CD4-positive, alpha-beta memory T cell (primary cell): Measurements from ENCODE around the gene CCL17. TPM values are rescaled to one million over a fixed set of nuclear protein-coding genes. Genes with fewer than 3 reads are reported as not detected.

Source experiments
- CTCF ChIA-PET: fragments of 350-600 bp; sonication (Branson Sonifier 250); formaldehyde crosslinking; loops from one replicate; lab custom pipeline; 2021; ENCODE audit warnings: inconsistent platforms; ENCODE audit not compliant: partially characterized antibody; lab: Charles Lee
- POLR2A ChIA-PET: fragments of 350-600 bp; sonication (Branson Sonifier 250); formaldehyde crosslinking; loops from one replicate; lab custom pipeline; 2021; ENCODE audit not compliant: partially characterized antibody; lab: Charles Lee
- DNase-seq, 5 donors: peaks; one replicate each; pipeline versions ENCODE4 v3.0.0 to v3.0.0-alpha.2; 2020 to 2022; ENCODE audit warnings: mixed read lengths in 1 of 5
- H3K27ac ChIP-seq: one replicate; pipeline ENCODE4 v1.7.0; 2013; ENCODE audit warnings: low read depth, low read length
- H3K27me3 ChIP-seq: 2 replicates; pipeline ENCODE4 v1.7.0; 2013; ENCODE audit warnings: mild to moderate bottlenecking, low read length, moderate library complexity; ENCODE audit not compliant: insufficient read depth
- H3K36me3 ChIP-seq: 2 replicates; pipeline ENCODE4 v1.7.0; 2013; ENCODE audit warnings: mild to moderate bottlenecking, low read length, moderate library complexity; ENCODE audit not compliant: insufficient read depth
- H3K4me1 ChIP-seq: 2 replicates; pipeline ENCODE4 v1.7.0; 2013; ENCODE audit warnings: mild to moderate bottlenecking, low read length, moderate library complexity; ENCODE audit not compliant: insufficient read depth
- H3K4me3 ChIP-seq, 2 donors: one replicate each; pipeline ENCODE4 v1.7.0; 2013; ENCODE audit warnings: low read length in 2 of 2, mild to moderate bottlenecking in 1 of 2
- H3K9me3 ChIP-seq, 2 donors: one replicate each; pipeline ENCODE4 v1.7.0; 2013; ENCODE audit warnings: low read length in 2 of 2, control low read depth in 1 of 2; ENCODE audit not compliant: control insufficient read depth in 1 of 2
- H3K27ac Mint-ChIP-seq, 7 donors: one replicate each; pipeline ENCODE4 v1.8.0; 2020 to 2021; ENCODE audit warnings: mixed read lengths in 7 of 7, mild to moderate bottlenecking in 6 of 7, inconsistent platforms in 3 of 7, moderate library complexity in 3 of 7
- H3K27me3 Mint-ChIP-seq, 2 donors: one replicate each; pipeline ENCODE4 v1.8.0; 2020 to 2021; ENCODE audit warnings: mixed read lengths in 2 of 2
- H3K36me3 Mint-ChIP-seq, 2 donors: one replicate each; pipeline ENCODE4 v1.8.0; 2020 to 2021; ENCODE audit warnings: mixed read lengths in 2 of 2, inconsistent platforms in 1 of 2, mild to moderate bottlenecking in 1 of 2
- H3K4me1 Mint-ChIP-seq, 4 donors: one replicate each; pipeline ENCODE4 v1.8.0; 2020 to 2021; ENCODE audit warnings: mixed read lengths in 4 of 4, mild to moderate bottlenecking in 1 of 4
- H3K4me3 Mint-ChIP-seq, 8 donors: one replicate each; pipeline ENCODE4 v1.8.0; 2020 to 2021; ENCODE audit warnings: mixed read lengths in 8 of 8, mild to moderate bottlenecking in 7 of 8, moderate library complexity in 6 of 8, inconsistent platforms in 3 of 8
- H3K9me3 Mint-ChIP-seq, 8 donors: one replicate each; pipeline ENCODE4 v1.8.0; 2020 to 2021; ENCODE audit warnings: mixed read lengths in 8 of 8, mild to moderate bottlenecking in 5 of 8, inconsistent platforms in 3 of 8, moderate library complexity in 1 of 8
- intact Hi-C: fragments of 100-400 bp; cut with micrococcal nuclease; formaldehyde crosslinking; loops from one replicate; pipeline ENCODE4 v1.15.1; 2023
- polyA plus RNA-seq, 2 donors: library from polyadenylated mRNA; unstranded; fragments of 300-500 nt; fragmentation: Illumina TruSeq; gene quantifications; one replicate each; pipeline ENCODE4 v1.2.3, GENCODE V29; 2021
- total RNA-seq, 2 experiments: library from RNA; stranded (reverse); gene quantifications; one replicate each; pipeline ENCODE4 v1.2.3, GENCODE V29; 2021

The CCL17 gene
- total and polyA plus RNA-seq, 4 experiments from 2014 or later = not detected

DNA sequence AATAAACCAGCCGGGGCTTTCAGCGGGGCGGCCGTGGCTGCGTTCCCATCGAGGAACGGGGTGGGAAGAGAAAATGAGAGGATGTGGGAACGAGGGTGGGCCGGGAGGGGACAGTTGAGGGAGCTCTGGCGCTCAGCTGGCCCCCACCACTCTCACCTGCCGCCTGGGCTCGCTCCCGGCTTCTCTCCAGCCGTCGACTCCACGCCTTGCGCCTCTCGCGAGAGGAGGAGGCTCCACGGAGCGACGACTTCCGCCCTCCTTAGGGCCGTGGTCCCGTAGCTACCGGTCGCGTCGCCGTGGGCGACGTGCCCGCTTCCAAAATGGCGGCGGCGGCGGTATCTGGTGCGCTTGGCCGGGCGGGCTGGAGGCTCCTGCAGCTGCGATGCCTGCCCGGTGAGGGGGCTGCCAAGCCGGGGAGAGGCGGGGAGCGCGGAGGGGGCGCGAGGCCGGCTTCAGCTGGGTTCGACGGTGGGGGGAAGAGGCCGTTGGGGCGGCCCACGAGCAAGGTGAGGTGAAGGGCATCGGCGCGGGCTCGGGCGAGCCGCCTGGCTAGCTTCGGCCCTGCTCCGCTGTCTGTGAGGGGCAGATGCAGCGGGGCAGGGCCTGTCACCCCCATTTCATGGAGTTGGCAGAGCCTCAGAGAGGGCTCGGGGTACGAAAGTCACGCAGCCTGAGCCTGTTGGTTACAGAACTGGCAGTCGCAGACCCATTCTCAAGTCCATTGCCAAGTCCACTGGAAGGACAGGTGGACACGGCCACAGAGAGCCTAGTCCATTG, 42.8 kb downstream of the CCL17 start, which contains the start of the genes CIAPIN1 and COQ9:
Gene CIAPIN1 (minus strand): TSS at position 200 of the 777 bp plus-strand sequence. CDS start 6,457 bp downstream, outside the sequence.
Gene COQ9 (plus strand): TSS at position 294 of the 777 bp plus-strand sequence. CDS start 27 bp downstream, at position 321.
- Histone ChIP-seq H3K36me3 (no peaks in the 10 kb centered on the region), H3K9me3 (no peaks in the 10 kb centered on the region), H3K27ac (peak within 1 kb of the TSS; percentile 86), H3K4me3 (peak within 1 kb of the TSS; percentile 66 to 78), H3K27me3 (no peaks in the 10 kb centered on the region), H3K4me1 (peaks cover 23% of the 10 kb centered on the region)
- ChIA-PET POLR2A (interaction anchor here (0.7 to 7.8 kb wide), 21 partner anchors 10 to 682 kb away, joined by 3 to 112 read pairs (median 5); partner anchors contain the start of genes ARL2BP, CCDC102A, CFAP20 and DOK4), CTCF (interaction anchor here (0.9 to 2.5 kb wide), 12 partner anchors 10 to 147 kb away, joined by 3 to 15 read pairs (median 3); partner anchors contain the start of gene POLR2C)
- peak; percentile 88 to 94 (median 91) for DNase-seq
- no peaks in the 10 kb centered on the region for H3K9me3 Mint-ChIP-seq
- H3K36me3 Mint-ChIP-seq = peaks cover 5 to 12% of the 10 kb centered on the region in 2 donors
- H3K27me3 Mint-ChIP-seq = no peaks in the 10 kb centered on the region
- intact Hi-C loops = loop anchor here (1.0 to 10.0 kb wide), 6 partner anchors 15 to 288 kb away; partner anchors contain the start of genes DOK4, KATNB1, POLR2C and PSME3IP1
- H3K4me1 Mint-ChIP-seq = peaks cover 15 to 38% (median 26%) of the 10 kb centered on the region in 4 donors
- peak within 1 kb of the TSS; percentile 90 to 94 (median 92) for H3K4me3 Mint-ChIP-seq
- H3K27ac Mint-ChIP-seq = peak within 1 kb of the TSS; percentile 79 to 94 (median 91)

DNA sequence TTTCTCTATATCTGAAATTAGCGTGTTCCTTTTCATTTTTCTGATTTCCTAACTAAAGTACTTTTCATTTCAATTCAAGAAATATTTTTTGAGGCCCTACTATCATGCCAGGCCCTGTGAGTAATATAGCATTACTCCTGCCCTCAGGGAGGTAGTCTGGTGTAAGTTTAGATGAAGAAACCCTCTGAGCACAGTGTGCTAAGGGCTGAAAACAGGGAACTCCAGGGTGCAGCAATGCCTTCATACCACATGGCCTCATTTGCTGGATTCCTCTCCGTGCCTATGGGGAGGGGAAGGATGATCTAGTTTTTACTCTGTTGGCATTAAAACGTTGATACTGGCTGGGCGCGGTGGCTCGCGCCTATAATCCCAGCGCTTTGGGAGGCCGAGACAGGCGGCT, 47.5 kb downstream of the CCL17 start:
- ChIA-PET POLR2A (interaction anchor here (1.1 kb wide), 1 partner anchor 10 kb away, joined by 6 read pairs; the partner anchor contains the start of gene POLR2C), CTCF (interaction anchor here (1.7 kb wide), 1 partner anchor 10 kb away, joined by 8 read pairs; the partner anchor contains the start of gene POLR2C)
- Mint-ChIP-seq H3K27me3 (no peaks in the 10 kb centered on the region), H3K4me1 (peaks cover 2 to 25% (median 15%) of the 10 kb centered on the region in 4 donors), H3K27ac (no peak overlapping the region), H3K36me3 (peaks cover 26 to 40% of the 10 kb centered on the region in 2 donors), H3K9me3 (no peaks in the 10 kb centered on the region), H3K4me3 (no peak overlapping the region)
- DNase-seq = no peak
- peaks cover 10% of the 10 kb centered on the region for H3K4me1 ChIP-seq
- intact Hi-C loops = no loop called here
- H3K4me3 ChIP-seq = no peak overlapping the region
- H3K9me3 ChIP-seq = no peaks in the 10 kb centered on the region
- H3K27ac ChIP-seq = no peak overlapping the region
- peaks cover 36% of the 10 kb centered on the region for H3K36me3 ChIP-seq
- no peaks in the 10 kb centered on the region for H3K27me3 ChIP-seq

DNA sequence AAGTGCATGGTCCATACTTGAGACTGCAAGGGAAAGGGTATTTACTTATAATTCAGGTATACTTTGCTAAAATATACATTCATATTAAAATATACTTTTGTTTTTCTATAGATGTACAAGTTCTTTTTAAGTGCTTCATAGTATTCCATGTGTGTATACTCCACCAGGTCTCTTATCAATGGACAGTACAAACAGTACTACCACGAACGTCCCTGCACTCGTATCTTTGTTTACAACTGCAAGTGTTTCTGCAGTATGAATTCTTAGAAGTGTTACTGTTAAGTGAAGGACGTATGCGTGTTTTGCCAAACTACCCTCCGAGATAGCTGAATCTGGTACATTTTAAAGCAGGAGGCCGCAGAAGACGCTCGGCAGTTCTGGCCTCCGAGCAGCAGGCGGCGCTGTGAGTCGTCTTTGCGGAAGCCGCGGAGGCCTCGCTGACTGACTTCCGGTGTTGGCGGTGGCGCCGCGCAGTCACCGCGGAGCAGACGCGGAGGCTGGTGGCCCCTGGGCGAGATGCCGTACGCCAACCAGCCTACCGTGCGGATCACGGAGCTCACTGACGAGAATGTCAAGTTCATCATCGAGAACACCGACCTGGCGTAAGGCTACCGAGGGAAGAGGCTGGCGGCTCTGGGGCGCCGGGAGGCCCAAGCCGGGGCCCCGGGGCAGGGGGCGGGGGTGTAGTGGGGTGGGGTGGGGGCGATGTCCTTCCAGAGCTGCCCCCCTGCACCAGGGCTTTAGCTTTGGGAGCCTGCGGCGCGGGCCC, 57.8 kb downstream of the CCL17 start, which contains the start of gene POLR2C:
Gene POLR2C (plus strand): TSS at position 471 of the 769 bp plus-strand sequence. CDS start 46 bp downstream, at position 517.
- peaks cover 28 to 63% of the 10 kb centered on the region in 2 donors for H3K36me3 Mint-ChIP-seq
- peak; percentile 89 to 93 (median 90) for DNase-seq
- H3K36me3 ChIP-seq = peaks cover 43% of the 10 kb centered on the region

DNA sequence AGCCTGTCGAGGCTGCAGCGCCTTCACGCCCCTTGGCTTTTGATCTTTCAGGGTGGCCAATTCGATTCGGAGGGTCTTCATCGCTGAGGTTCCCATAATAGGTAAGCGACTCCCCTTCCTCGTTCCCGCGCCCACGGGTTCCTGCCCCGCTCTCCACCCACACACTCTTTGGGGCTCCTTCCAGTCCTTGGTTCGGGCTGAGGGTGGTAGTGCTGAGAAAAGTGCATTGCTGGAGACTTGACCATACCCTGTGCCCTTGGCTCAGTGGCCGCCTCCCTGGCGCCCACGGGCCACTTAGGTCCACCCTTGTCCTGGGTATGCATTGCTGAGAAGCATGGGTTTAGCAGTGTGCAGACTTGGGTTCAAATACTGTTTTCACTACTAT, 58.4 kb downstream of the CCL17 start:
- DNase-seq = no peak
- Histone ChIP-seq H3K9me3 (no peaks in the 10 kb centered on the region), H3K27me3 (no peaks in the 10 kb centered on the region), H3K4me3 (peak overlapping the region; percentile 81 to 87), H3K27ac (peak overlapping the region; percentile 69), H3K4me1 (peaks cover 36% of the 10 kb centered on the region), H3K36me3 (peaks cover 37% of the 10 kb centered on the region)
- H3K27me3 Mint-ChIP-seq = no peaks in the 10 kb centered on the region
- intact Hi-C loops = loop anchor here (1.0 to 5.0 kb wide), 4 partner anchors 16 to 163 kb away; partner anchors contain the start of genes CCDC102A, CIAPIN1 and COQ9
- peak overlapping the region; percentile 96 to 100 (median 99) for H3K27ac Mint-ChIP-seq
- peaks cover 16 to 43% (median 34%) of the 10 kb centered on the region in 4 donors for H3K4me1 Mint-ChIP-seq
- H3K9me3 Mint-ChIP-seq = peaks cover 0 to 2% (median 0%) of the 10 kb centered on the region in 8 donors
- peak overlapping the region; percentile 98 to 100 (median 100) for H3K4me3 Mint-ChIP-seq
- ChIA-PET CTCF (interaction anchor here (1.0 to 2.4 kb wide), 19 partner anchors 12 to 853 kb away, joined by 3 to 15 read pairs (median 5); partner anchors contain the start of genes CCDC102A, CIAPIN1, COQ9 and DOK4), POLR2A (interaction anchor here (1.0 to 7.2 kb wide), 18 partner anchors 8 to 342 kb away, joined by 3 to 112 read pairs (median 6); partner anchors contain the start of genes CIAPIN1, COQ9 and DOK4)
- peaks cover 33 to 62% of the 10 kb centered on the region in 2 donors for H3K36me3 Mint-ChIP-seq

More for the DNA sequence above, 57.8 kb downstream of the CCL17 start, which contains the start of gene POLR2C:
- H3K9me3 ChIP-seq = no peaks in the 10 kb centered on the region
- ChIA-PET CTCF (interaction anchor here (0.6 to 2.4 kb wide), 21 partner anchors 11 to 852 kb away, joined by 3 to 15 read pairs (median 5); partner anchors contain the start of genes CCDC102A, CIAPIN1, COQ9 and DOK4), POLR2A (interaction anchor here (1.0 to 7.2 kb wide), 18 partner anchors 8 to 342 kb away, joined by 3 to 112 read pairs (median 6); partner anchors contain the start of genes CIAPIN1, COQ9 and DOK4)
- Mint-ChIP-seq H3K9me3 (peaks cover 0 to 2% (median 0%) of the 10 kb centered on the region in 8 donors), H3K27me3 (no peaks in the 10 kb centered on the region), H3K27ac (peak within 1 kb of the TSS; percentile 96 to 100 (median 99)), H3K4me1 (peaks cover 16 to 43% (median 34%) of the 10 kb centered on the region in 4 donors), H3K4me3 (peak within 1 kb of the TSS; percentile 98 to 100 (median 100))
- H3K4me3 ChIP-seq = peak within 1 kb of the TSS; percentile 81 to 87
- peak within 1 kb of the TSS; percentile 69 for H3K27ac ChIP-seq
- H3K27me3 ChIP-seq = no peaks in the 10 kb centered on the region
- intact Hi-C loops = loop anchor here (1.0 to 5.0 kb wide), 4 partner anchors 15 to 162 kb away; partner anchors contain the start of genes CCDC102A, CIAPIN1 and COQ9
- H3K4me1 ChIP-seq = peaks cover 36% of the 10 kb centered on the region

DNA sequence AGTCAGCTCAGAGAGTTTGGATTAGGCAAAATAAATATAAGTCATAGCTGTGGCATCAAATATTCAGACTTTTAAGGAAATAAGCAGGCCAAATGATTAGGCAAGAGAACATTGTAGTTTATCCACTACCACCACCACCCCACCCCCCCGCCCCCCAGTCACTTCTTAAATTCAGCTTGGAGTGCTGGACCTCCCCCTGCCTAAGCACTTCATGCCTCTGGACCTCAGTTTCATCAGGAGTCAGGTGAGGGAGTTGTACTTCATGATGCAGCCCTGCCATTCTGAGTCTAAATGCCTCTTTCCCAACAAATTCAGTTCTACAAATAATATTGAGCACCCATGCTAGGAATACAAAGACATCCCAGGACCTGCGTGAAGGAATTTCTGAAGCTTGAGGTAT, 60.0 kb downstream of the CCL17 start:
- Histone ChIP-seq H3K9me3 (no peaks in the 10 kb centered on the region), H3K27me3 (no peaks in the 10 kb centered on the region), H3K27ac (no peak overlapping the region), H3K4me3 (no peak overlapping the region), H3K36me3 (peaks cover 48% of the 10 kb centered on the region), H3K4me1 (peaks cover 36% of the 10 kb centered on the region)
- Mint-ChIP-seq H3K36me3 (peaks cover 42 to 68% of the 10 kb centered on the region in 2 donors), H3K9me3 (peaks cover 0 to 2% (median 0%) of the 10 kb centered on the region in 8 donors), H3K4me1 (peaks cover 18 to 43% (median 36%) of the 10 kb centered on the region in 4 donors), H3K27ac (peak overlapping the region; percentile 38 to 96 (median 74)), H3K27me3 (no peaks in the 10 kb centered on the region), H3K4me3 (peak overlapping the region in 7 of 8 donors; percentile 17 to 100 (median 63))
- CTCF ChIA-PET = interaction anchor here (0.7 to 1.0 kb wide), 3 partner anchors 17 to 55 kb away, joined by 3 to 4 read pairs (median 3); partner anchors contain the start of genes CIAPIN1 and COQ9
- DNase-seq = no peak
- POLR2A ChIA-PET = interaction anchor here (0.8 to 7.2 kb wide), 6 partner anchors 8 to 72 kb away, joined by 3 to 112 read pairs (median 4); partner anchors contain the start of genes CCDC102A, CIAPIN1 and COQ9
- intact Hi-C loops = loop anchor here (5.0 kb wide), 1 partner anchor 53 kb away; no protein-coding TSS in a partner anchor
